ENCODE measurements around the gene ALX4.

DNA sequence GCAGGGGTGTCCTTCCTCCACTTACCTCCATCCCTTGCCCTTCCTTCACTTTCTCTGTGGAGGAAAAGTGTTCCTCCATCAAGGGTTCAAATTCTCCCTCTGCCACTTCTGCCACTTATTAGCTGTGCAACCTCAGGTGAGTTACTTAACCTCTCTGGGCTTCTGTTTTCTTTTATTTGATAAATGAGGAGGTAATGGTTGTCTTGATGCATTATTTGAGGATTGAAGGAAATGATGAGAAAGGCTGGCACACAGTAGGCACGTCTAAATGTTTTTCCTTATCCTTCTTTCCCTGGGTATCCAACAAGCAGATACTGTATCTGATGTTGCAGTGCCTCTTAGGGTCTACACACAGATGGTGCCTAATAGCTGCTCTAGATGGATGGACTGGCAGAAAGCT lies 14.3 kb upstream of the ALX4 start:
- TF ChIP-seq, protein P1, sequence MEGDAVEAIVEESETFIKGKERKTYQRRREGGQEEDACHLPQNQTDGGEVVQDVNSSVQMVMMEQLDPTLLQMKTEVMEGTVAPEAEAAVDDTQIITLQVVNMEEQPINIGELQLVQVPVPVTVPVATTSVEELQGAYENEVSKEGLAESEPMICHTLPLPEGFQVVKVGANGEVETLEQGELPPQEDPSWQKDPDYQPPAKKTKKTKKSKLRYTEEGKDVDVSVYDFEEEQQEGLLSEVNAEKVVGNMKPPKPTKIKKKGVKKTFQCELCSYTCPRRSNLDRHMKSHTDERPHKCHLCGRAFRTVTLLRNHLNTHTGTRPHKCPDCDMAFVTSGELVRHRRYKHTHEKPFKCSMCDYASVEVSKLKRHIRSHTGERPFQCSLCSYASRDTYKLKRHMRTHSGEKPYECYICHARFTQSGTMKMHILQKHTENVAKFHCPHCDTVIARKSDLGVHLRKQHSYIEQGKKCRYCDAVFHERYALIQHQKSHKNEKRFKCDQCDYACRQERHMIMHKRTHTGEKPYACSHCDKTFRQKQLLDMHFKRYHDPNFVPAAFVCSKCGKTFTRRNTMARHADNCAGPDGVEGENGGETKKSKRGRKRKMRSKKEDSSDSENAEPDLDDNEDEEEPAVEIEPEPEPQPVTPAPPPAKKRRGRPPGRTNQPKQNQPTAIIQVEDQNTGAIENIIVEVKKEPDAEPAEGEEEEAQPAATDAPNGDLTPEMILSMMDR (IDR thresholded peaks at IDR 0.05), result no peak
- TF ChIP-seq POLR2A (IDR thresholded peaks at IDR 0.05), result no peak
